Activated naive CD4-positive, alpha-beta T cell treated with anti-CD3 and anti-CD28 coated beads for 36 hours (primary cell): Measurements from ENCODE around the gene SLC6A18. TPM values are rescaled to one million over a fixed set of nuclear protein-coding genes. Genes with fewer than 3 reads are reported as not detected.
"Not testable (repeated sequence)": the region's sequence is repeated elsewhere in the genome, so short reads cannot be mapped to it uniquely, and the experiment has no call there.

Experiments
- CTCF ChIA-PET: fragments of 350-600 bp; sonication (Branson Sonifier 250); formaldehyde crosslinking; loops from one replicate; lab custom pipeline; 2021; ENCODE audit warnings: antibody characterized with exemption; lab: Charles Lee
- DNase-seq: peaks from one replicate; pipeline ENCODE4 v3.0.0-alpha.2; 2020
- H3K27ac Mint-ChIP-seq: one replicate; pipeline ENCODE4 v1.8.0; 2021; ENCODE audit warnings: mild to moderate bottlenecking, mixed read lengths
- H3K27me3 Mint-ChIP-seq: one replicate; pipeline ENCODE4 v1.8.0; 2021; ENCODE audit warnings: low read depth, mixed read lengths
- H3K36me3 Mint-ChIP-seq: one replicate; pipeline ENCODE4 v1.8.0; 2021; ENCODE audit warnings: low read depth, mixed read lengths
- H3K4me1 Mint-ChIP-seq: one replicate; pipeline ENCODE4 v1.8.0; 2021; ENCODE audit warnings: low read depth, mixed read lengths
- H3K4me3 Mint-ChIP-seq: one replicate; pipeline ENCODE4 v1.8.0; 2021; ENCODE audit warnings: mild to moderate bottlenecking, moderate library complexity, mixed read lengths
- H3K9me3 Mint-ChIP-seq: one replicate; pipeline ENCODE4 v1.8.0; 2021; ENCODE audit warnings: mixed read lengths
- intact Hi-C: fragments of 100-400 bp; cut with micrococcal nuclease; formaldehyde crosslinking; loops from one replicate; pipeline ENCODE4 v1.15.1; 2023
- total RNA-seq, 2 experiments: library from RNA; stranded (reverse); gene quantifications; one replicate each; pipeline ENCODE4 v1.2.3, GENCODE V29; 2021

Gene SLC6A18
- total RNA-seq, 2 experiments from 2014 or later = not detected

GRCh38 chr5:1275397-1276391, 50.5 kb downstream of the SLC6A18 start:
- H3K9me3 Mint-ChIP-seq, H3K4me1 Mint-ChIP-seq, intact Hi-C loops, H3K27ac Mint-ChIP-seq, CTCF ChIA-PET, DNase-seq, H3K4me3 Mint-ChIP-seq, H3K27me3 Mint-ChIP-seq: not testable (repeated sequence)
- peaks cover 16% of the 10 kb centered on the region for H3K36me3 Mint-ChIP-seq

DNA sequence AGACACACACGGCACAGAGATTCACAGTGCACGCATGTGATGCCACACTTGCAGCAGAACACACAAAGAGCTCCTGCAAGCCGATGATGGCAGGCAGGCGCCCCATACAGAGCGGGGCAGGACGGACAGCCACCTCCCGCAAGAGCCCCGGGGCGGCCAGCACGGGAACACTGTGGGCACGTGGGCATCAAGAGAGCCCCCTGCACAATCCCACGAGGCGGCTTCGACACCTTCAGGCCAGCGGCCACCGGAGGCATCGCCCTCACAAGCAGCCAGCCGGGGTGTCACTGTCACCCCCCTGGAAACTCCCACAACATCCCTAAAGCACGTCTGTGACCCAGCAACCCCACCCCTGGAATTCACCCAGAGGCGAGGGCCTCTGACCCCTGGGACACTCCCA, 51.7 kb downstream of the SLC6A18 start:
- no peak for DNase-seq
- Mint-ChIP-seq H3K27me3 (no peaks in the 10 kb centered on the region), H3K36me3 (peaks cover 15% of the 10 kb centered on the region), H3K27ac (no peak overlapping the region), H3K9me3 (no peaks in the 10 kb centered on the region), H3K4me1 (peaks cover 2% of the 10 kb centered on the region), H3K4me3 (no peak overlapping the region)
- CTCF ChIA-PET = no interaction called here
- intact Hi-C loops = no loop called here

DNA sequence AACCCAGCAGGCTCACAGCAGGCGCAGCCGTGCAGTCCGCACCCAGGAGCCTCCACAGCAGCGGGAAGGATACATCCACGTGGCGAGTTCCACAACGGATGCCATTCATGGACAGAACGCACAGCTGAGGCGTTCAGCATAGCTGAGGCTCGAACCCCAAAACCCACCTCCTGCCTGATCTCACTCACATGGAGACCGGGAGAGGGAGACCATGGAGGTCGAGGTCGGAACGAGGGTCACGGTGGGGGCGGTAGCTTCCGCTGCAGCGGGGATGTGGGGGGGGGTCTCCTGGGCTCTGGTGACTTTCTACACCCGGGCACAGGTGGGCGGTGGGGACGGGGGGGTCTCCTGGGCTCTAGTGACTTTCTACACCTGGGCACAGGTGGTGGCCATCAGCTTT, 52.1 kb downstream of the SLC6A18 start:
- CTCF ChIA-PET = no interaction called here

DNA sequence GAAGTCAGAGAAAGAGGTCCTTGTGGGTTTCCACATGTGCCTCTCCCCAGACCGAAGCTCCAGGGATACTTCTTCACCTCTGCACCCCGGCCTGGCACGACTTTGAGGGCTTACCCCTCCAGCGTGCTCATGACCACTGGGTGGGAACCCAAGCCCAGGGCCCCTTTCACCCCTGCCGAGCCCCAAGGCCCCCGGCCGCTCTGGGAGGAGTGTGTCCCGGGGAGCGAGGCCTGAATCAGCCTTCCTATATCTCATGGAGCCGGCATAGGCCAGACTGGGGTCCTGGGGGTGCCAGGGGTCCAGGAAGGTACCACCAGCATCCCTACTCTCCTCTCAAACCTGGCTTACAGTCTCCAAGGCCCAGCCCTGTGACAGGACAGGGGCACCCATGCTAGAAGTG, 52.6 kb downstream of the SLC6A18 start:
- Mint-ChIP-seq H3K4me3 (no peak overlapping the region), H3K27ac (no peak overlapping the region), H3K36me3 (peaks cover 15% of the 10 kb centered on the region), H3K27me3 (no peaks in the 10 kb centered on the region), H3K9me3 (no peaks in the 10 kb centered on the region), H3K4me1 (peaks cover 2% of the 10 kb centered on the region)
- DNase-seq = no peak
- intact Hi-C loops = no loop called here
- CTCF ChIA-PET = no interaction called here

More for the DNA sequence above, 52.1 kb downstream of the SLC6A18 start:
- H3K27me3 Mint-ChIP-seq = no peaks in the 10 kb centered on the region
- DNase-seq = no peak
- no peak overlapping the region for H3K27ac Mint-ChIP-seq
- no peak overlapping the region for H3K4me3 Mint-ChIP-seq
- H3K9me3 Mint-ChIP-seq = no peaks in the 10 kb centered on the region
- intact Hi-C loops = no loop called here
- H3K4me1 Mint-ChIP-seq = peaks cover 2% of the 10 kb centered on the region
- peaks cover 15% of the 10 kb centered on the region for H3K36me3 Mint-ChIP-seq

GRCh38 chr5:1278216-1278615, 53.0 kb downstream of the SLC6A18 start:
- peaks cover 2% of the 10 kb centered on the region for H3K4me1 Mint-ChIP-seq
- no peak overlapping the region for H3K27ac Mint-ChIP-seq
- no peaks in the 10 kb centered on the region for H3K27me3 Mint-ChIP-seq
- H3K36me3 Mint-ChIP-seq = peaks cover 15% of the 10 kb centered on the region
- intact Hi-C loops = no loop called here
- DNase-seq = no peak
- CTCF ChIA-PET = no interaction called here
- no peaks in the 10 kb centered on the region for H3K9me3 Mint-ChIP-seq
- H3K4me3 Mint-ChIP-seq = no peak overlapping the region

DNA sequence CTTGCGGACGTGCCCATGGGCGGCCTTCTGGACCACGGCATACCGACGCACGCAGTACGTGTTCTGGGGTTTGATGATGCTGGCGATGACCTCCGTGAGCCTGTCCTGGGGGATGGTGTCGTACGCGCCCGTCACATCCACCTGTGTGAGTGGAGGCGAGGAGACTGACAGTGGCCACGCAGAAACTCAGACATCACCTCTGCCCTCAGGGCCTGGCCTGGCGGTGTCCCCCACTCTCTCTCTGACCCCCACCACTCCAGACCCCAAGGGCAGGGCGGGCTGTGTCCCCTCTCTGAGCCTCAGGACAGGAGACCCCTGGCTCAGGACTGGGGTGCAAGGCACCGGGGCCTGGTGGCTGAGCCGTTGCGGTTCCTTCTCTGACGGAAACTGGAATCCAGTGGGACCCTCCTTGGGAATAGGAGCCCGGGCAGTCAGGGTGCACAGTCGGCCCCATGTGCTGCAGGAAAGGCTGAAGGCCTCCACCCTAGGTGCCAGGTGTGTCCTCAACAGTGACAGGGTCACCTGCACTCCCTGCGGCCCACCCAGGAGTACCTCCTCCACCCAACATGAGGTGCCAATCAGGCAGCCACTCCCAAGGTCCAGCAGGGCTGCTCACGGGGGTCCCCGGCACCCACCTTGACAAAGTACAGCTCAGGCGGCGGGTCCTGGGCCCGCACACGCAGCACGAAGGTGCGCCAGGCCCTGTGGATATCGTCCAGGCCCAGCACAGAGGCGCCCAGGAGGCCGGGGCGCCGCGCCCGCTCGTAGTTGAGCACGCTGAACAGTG, 53.7 kb downstream of the SLC6A18 start:
- no peaks in the 10 kb centered on the region for H3K9me3 Mint-ChIP-seq
- DNase-seq = no peak
- H3K4me3 Mint-ChIP-seq = no peak overlapping the region
- peaks cover 2% of the 10 kb centered on the region for H3K4me1 Mint-ChIP-seq
- CTCF ChIA-PET = no interaction called here
- intact Hi-C loops = no loop called here
- peaks cover 15% of the 10 kb centered on the region for H3K36me3 Mint-ChIP-seq
- H3K27me3 Mint-ChIP-seq = no peaks in the 10 kb centered on the region
- H3K27ac Mint-ChIP-seq = no peak overlapping the region

- DNase-seq = no peak
- CTCF ChIA-PET = no interaction called here
- peaks cover 2% of the 10 kb centered on the region for H3K4me1 Mint-ChIP-seq
- peaks cover 15% of the 10 kb centered on the region for H3K36me3 Mint-ChIP-seq
- no peak overlapping the region for H3K4me3 Mint-ChIP-seq
- H3K27me3 Mint-ChIP-seq = no peaks in the 10 kb centered on the region
- no peaks in the 10 kb centered on the region for H3K9me3 Mint-ChIP-seq
- intact Hi-C loops = no loop called here
- H3K27ac Mint-ChIP-seq = no peak overlapping the region
Observed at GRCh38 chr5:1279443-1280151, 54.4 kb downstream of the SLC6A18 start.

GRCh38 chr5:1280177-1281037, 55.2 kb downstream of the SLC6A18 start:
- no peaks in the 10 kb centered on the region for H3K4me1 Mint-ChIP-seq
- CTCF ChIA-PET = interaction anchor here (0.7 kb wide), 1 partner anchor 100 kb away, joined by 3 read pairs; no protein-coding TSS in a partner anchor
- H3K27ac Mint-ChIP-seq = no peak overlapping the region
- H3K9me3 Mint-ChIP-seq = no peaks in the 10 kb centered on the region
- DNase-seq = no peak
- no peak overlapping the region for H3K4me3 Mint-ChIP-seq
- H3K27me3 Mint-ChIP-seq = no peaks in the 10 kb centered on the region
- intact Hi-C loops = no loop called here
- H3K36me3 Mint-ChIP-seq = peaks cover 13% of the 10 kb centered on the region

- H3K27me3 Mint-ChIP-seq = no peaks in the 10 kb centered on the region
- H3K4me1 Mint-ChIP-seq = no peaks in the 10 kb centered on the region
- no peak overlapping the region for H3K4me3 Mint-ChIP-seq
- H3K9me3 Mint-ChIP-seq = no peaks in the 10 kb centered on the region
- H3K27ac Mint-ChIP-seq = no peak overlapping the region
- CTCF ChIA-PET = interaction anchor here (0.6 to 0.7 kb wide), 2 partner anchors 99 to 336 kb away, joined by 3 read pairs; no protein-coding TSS in a partner anchor
- intact Hi-C loops = no loop called here
- H3K36me3 Mint-ChIP-seq = peaks cover 16% of the 10 kb centered on the region
- no peak for DNase-seq
Observed at GRCh38 chr5:1281038-1281882, 56.1 kb downstream of the SLC6A18 start.

- Mint-ChIP-seq H3K4me3 (no peak overlapping the region), H3K27me3 (no peaks in the 10 kb centered on the region), H3K27ac (no peak overlapping the region), H3K36me3 (peaks cover 19% of the 10 kb centered on the region), H3K9me3 (no peaks in the 10 kb centered on the region), H3K4me1 (no peaks in the 10 kb centered on the region)
- CTCF ChIA-PET = interaction anchor here (0.6 kb wide), 1 partner anchor 335 kb away, joined by 3 read pairs; no protein-coding TSS in a partner anchor
- intact Hi-C loops = no loop called here
- DNase-seq = no peak
Observed at GRCh38 chr5:1282131-1282992, 57.2 kb downstream of the SLC6A18 start.
